Astrocyte (in vitro differentiated cells and primary cell): Measurements from ENCODE around the gene PRKG1.

Experiments used
- CTCF ChIP-seq: IDR thresholded peaks from 2 replicates; pipeline ENCODE4 v1.5.1; 2011; ENCODE audit warnings: low read depth, mild to moderate bottlenecking, inconsistent platforms, low read length, moderate library complexity; ENCODE audit not compliant: insufficient read depth
- EZH2 ChIP-seq: IDR thresholded peaks from 2 replicates; pipeline ENCODE4 v1.6.1; 2012; ENCODE audit warnings: mild to moderate bottlenecking, low read length, inconsistent platforms; ENCODE audit not compliant: insufficient read depth

- TF ChIP-seq CTCF, result no peak
- TF ChIP-seq EZH2, result no peak
Observed at GRCh38 chr10:51821745-51822144, 747.5 kb downstream of the PRKG1 start.
